ENCODE measurements around the gene C12orf50. TPM values are rescaled to one million over a fixed set of nuclear protein-coding genes. Genes with fewer than 3 reads are reported as not detected.
A peak's percentile ranks its signal among the peaks of the same experiment; 100 is the strongest.
"Not testable (repeated sequence)": the region's sequence is repeated elsewhere in the genome, so short reads cannot be mapped to it uniquely, and the experiment has no call there.

The C12orf50 gene
- total and polyA plus RNA-seq, 4 experiments from 2014 or later, result 0.09 TPM; not detected in 3

- H3K36me3 Mint-ChIP-seq; H3K4me1 Mint-ChIP-seq; H3K27me3 Mint-ChIP-seq; H3K27ac ChIP-seq (ENCODE audit: low read depth, low read length); H3K4me3 Mint-ChIP-seq; H3K27ac Mint-ChIP-seq; H3K36me3 ChIP-seq (ENCODE audit: insufficient read depth, low read length); H3K9me3 ChIP-seq (ENCODE audit: control insufficient read depth in 1 of 2, low read length in 2 of 2); CTCF ChIA-PET (ENCODE audit: partially characterized antibody); H3K27me3 ChIP-seq (ENCODE audit: insufficient read depth, low read length); H3K4me1 ChIP-seq (ENCODE audit: insufficient read depth, low read length); intact Hi-C loops (cut with micrococcal nuclease); POLR2A ChIA-PET (ENCODE audit: partially characterized antibody); DNase-seq; H3K4me3 ChIP-seq (ENCODE audit: low read length in 2 of 2); H3K9me3 Mint-ChIP-seq: not testable (repeated sequence)
Measured at GRCh38 chr12:87954028-87954427, 75.2 kb downstream of the C12orf50 start.

DNA sequence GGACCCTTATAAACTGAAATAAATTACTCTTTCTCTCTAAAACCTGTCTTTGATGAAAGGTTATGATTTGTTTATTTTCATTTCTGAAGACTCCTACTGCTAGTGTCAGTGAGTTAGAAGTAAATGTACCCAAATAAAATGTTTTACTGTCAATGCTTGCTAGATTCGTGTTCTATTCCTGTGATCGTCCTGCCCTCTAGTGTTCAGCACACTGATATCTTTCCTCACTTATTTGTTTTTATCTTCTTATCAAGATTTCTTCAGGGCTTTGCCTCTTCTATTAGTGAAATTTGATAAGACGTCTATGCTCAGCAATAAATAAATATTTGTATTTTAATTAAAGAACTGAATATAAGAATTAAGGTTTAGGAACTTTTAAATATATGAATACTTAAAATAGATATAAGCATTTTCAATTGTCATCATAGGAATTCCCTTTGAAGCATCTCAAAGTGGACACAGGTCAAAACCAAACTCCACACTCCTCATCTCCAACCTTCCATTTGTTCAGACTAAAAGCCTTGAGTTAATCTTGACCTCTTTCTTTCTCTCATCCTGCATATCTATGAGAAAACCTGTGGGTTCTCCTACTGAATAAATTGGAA is 75.8 kb downstream of the C12orf50 start:
- Mint-ChIP-seq H3K9me3 (peaks cover 0 to 4% (median 0%) of the 10 kb centered on the region in 8 donors), H3K4me1 (peaks cover 0 to 2% (median 0%) of the 10 kb centered on the region in 4 donors), H3K27ac (peak overlapping the region in 1 of 7 donors; percentile 16), H3K4me3 (no peak overlapping the region), H3K36me3 (no peaks in the 10 kb centered on the region), H3K27me3 (no peaks in the 10 kb centered on the region)
- DNase-seq, result no peak
- H3K9me3 ChIP-seq (ENCODE audit: control insufficient read depth in 1 of 2, low read length in 2 of 2), result no peaks in the 10 kb centered on the region
- H3K27ac ChIP-seq (ENCODE audit: low read depth, low read length), result no peak overlapping the region
- CTCF ChIA-PET (ENCODE audit: partially characterized antibody), result no interaction called here
- intact Hi-C loops (cut with micrococcal nuclease), result no loop called here
- H3K36me3 ChIP-seq (ENCODE audit: insufficient read depth, low read length), result no peaks in the 10 kb centered on the region
- H3K27me3 ChIP-seq (ENCODE audit: insufficient read depth, low read length), result no peaks in the 10 kb centered on the region
- H3K4me1 ChIP-seq (ENCODE audit: insufficient read depth, low read length), result no peaks in the 10 kb centered on the region
- H3K4me3 ChIP-seq (ENCODE audit: low read length in 2 of 2), result no peak overlapping the region
- POLR2A ChIA-PET (ENCODE audit: partially characterized antibody), result no interaction called here

GRCh38 chr12:87952850-87953249 is 76.4 kb downstream of the C12orf50 start:
- H3K36me3 Mint-ChIP-seq, result no peaks in the 10 kb centered on the region
- ChIA-PET POLR2A (ENCODE audit: partially characterized antibody) (no interaction called here), CTCF (ENCODE audit: partially characterized antibody) (no interaction called here)
- H3K27me3 ChIP-seq (ENCODE audit: insufficient read depth, low read length), result no peaks in the 10 kb centered on the region
- H3K27ac ChIP-seq (ENCODE audit: low read depth, low read length), result no peak overlapping the region
- peak overlapping the region in 1 of 7 donors; percentile 16 for H3K27ac Mint-ChIP-seq
- no peak overlapping the region for H3K4me3 Mint-ChIP-seq
- DNase-seq, result no peak
- H3K27me3 Mint-ChIP-seq, result no peaks in the 10 kb centered on the region
- no peaks in the 10 kb centered on the region for H3K9me3 ChIP-seq (ENCODE audit: control insufficient read depth in 1 of 2, low read length in 2 of 2)
- no peaks in the 10 kb centered on the region for H3K4me1 ChIP-seq (ENCODE audit: insufficient read depth, low read length)
- peaks cover 0 to 2% (median 0%) of the 10 kb centered on the region in 4 donors for H3K4me1 Mint-ChIP-seq
- intact Hi-C loops (cut with micrococcal nuclease), result no loop called here
- peaks cover 0 to 4% (median 0%) of the 10 kb centered on the region in 8 donors for H3K9me3 Mint-ChIP-seq
- H3K36me3 ChIP-seq (ENCODE audit: insufficient read depth, low read length), result no peaks in the 10 kb centered on the region
- H3K4me3 ChIP-seq (ENCODE audit: low read length in 2 of 2), result no peak overlapping the region

DNA sequence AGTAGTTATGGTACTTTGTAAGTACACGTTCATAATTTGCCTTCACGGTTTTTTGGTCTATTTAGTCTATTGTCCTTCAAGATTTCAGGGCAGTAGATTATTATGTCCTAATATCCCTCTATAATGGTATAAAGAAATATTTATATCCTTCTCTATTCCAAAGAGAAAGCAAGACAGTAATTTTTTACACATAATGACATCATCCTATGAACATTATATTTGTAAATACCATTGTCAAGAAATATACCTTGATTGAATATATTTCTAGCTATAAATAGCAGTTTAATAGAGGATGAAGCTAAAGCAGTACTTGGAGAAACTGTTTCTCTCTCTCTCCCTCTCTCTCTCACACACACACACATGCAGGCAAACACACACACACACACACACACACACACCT is 77.0 kb downstream of the C12orf50 start:
- H3K9me3 ChIP-seq (ENCODE audit: control insufficient read depth in 1 of 2, low read length in 2 of 2), result no peaks in the 10 kb centered on the region
- Mint-ChIP-seq H3K4me3 (no peak overlapping the region), H3K27ac (no peak overlapping the region), H3K4me1 (peaks cover 0 to 2% (median 0%) of the 10 kb centered on the region in 4 donors), H3K36me3 (no peaks in the 10 kb centered on the region), H3K9me3 (peaks cover 0 to 3% (median 0%) of the 10 kb centered on the region in 8 donors), H3K27me3 (no peaks in the 10 kb centered on the region)
- H3K36me3 ChIP-seq (ENCODE audit: insufficient read depth, low read length), result no peaks in the 10 kb centered on the region
- no peaks in the 10 kb centered on the region for H3K4me1 ChIP-seq (ENCODE audit: insufficient read depth, low read length)
- H3K27ac ChIP-seq (ENCODE audit: low read depth, low read length), result no peak overlapping the region
- no peaks in the 10 kb centered on the region for H3K27me3 ChIP-seq (ENCODE audit: insufficient read depth, low read length)
- DNase-seq, result no peak
- ChIA-PET POLR2A (ENCODE audit: partially characterized antibody) (no interaction called here), CTCF (ENCODE audit: partially characterized antibody) (no interaction called here)
- no peak overlapping the region for H3K4me3 ChIP-seq (ENCODE audit: low read length in 2 of 2)
- intact Hi-C loops (cut with micrococcal nuclease), result no loop called here

GRCh38 chr12:87943762-87944161 is 85.4 kb downstream of the C12orf50 start:
- Histone ChIP-seq H3K4me1 (ENCODE audit: insufficient read depth, low read length) (no peaks in the 10 kb centered on the region), H3K4me3 (ENCODE audit: low read length in 2 of 2) (no peak overlapping the region), H3K36me3 (ENCODE audit: insufficient read depth, low read length) (no peaks in the 10 kb centered on the region), H3K27ac (ENCODE audit: low read depth, low read length) (no peak overlapping the region), H3K27me3 (ENCODE audit: insufficient read depth, low read length) (no peaks in the 10 kb centered on the region), H3K9me3 (ENCODE audit: control insufficient read depth in 1 of 2, low read length in 2 of 2) (no peaks in the 10 kb centered on the region)
- H3K9me3 Mint-ChIP-seq, result peaks cover 0 to 3% (median 0%) of the 10 kb centered on the region in 8 donors
- no peak overlapping the region for H3K4me3 Mint-ChIP-seq
- H3K36me3 Mint-ChIP-seq, result no peaks in the 10 kb centered on the region
- H3K27ac Mint-ChIP-seq, result no peak overlapping the region
- no peak for DNase-seq
- intact Hi-C loops (cut with micrococcal nuclease), result no loop called here
- CTCF ChIA-PET (ENCODE audit: partially characterized antibody), result no interaction called here
- POLR2A ChIA-PET (ENCODE audit: partially characterized antibody), result no interaction called here
- H3K27me3 Mint-ChIP-seq, result peaks cover 0 to 2% of the 10 kb centered on the region in 2 donors
- H3K4me1 Mint-ChIP-seq, result no peaks in the 10 kb centered on the region

DNA sequence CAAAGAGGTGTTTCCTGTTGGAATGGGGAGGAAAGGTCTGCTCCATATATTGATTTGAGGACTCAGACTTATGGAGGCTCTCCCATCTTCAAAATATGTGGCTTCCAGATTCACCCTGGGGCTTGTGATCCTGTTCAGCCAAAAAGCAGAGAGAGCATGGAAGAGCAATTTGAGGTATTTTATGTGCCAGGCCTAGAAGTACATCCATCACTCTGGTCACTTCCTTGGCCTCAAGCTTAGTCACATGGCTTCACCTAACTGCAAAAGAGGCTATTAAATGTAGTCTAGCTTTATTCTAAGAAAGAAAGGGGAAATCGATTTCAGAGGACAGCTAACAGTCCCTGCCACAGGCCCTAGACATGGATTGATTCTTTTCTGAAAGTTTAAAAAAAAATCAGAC is 86.2 kb downstream of the C12orf50 start:
- no peak overlapping the region for H3K4me3 ChIP-seq (ENCODE audit: low read length in 2 of 2)
- DNase-seq, result no peak
- H3K36me3 ChIP-seq (ENCODE audit: insufficient read depth, low read length), result no peaks in the 10 kb centered on the region
- no peak overlapping the region for H3K27ac Mint-ChIP-seq
- peaks cover 0 to 3% (median 0%) of the 10 kb centered on the region in 8 donors for H3K9me3 Mint-ChIP-seq
- no peaks in the 10 kb centered on the region for H3K27me3 ChIP-seq (ENCODE audit: insufficient read depth, low read length)
- H3K27me3 Mint-ChIP-seq, result peaks cover 0 to 2% of the 10 kb centered on the region in 2 donors
- no peaks in the 10 kb centered on the region for H3K9me3 ChIP-seq (ENCODE audit: control insufficient read depth in 1 of 2, low read length in 2 of 2)
- POLR2A ChIA-PET (ENCODE audit: partially characterized antibody), result no interaction called here
- no peaks in the 10 kb centered on the region for H3K36me3 Mint-ChIP-seq
- no peaks in the 10 kb centered on the region for H3K4me1 Mint-ChIP-seq
- H3K27ac ChIP-seq (ENCODE audit: low read depth, low read length), result no peak overlapping the region
- no peak overlapping the region for H3K4me3 Mint-ChIP-seq
- CTCF ChIA-PET (ENCODE audit: partially characterized antibody), result no interaction called here
- intact Hi-C loops (cut with micrococcal nuclease), result no loop called here
- H3K4me1 ChIP-seq (ENCODE audit: insufficient read depth, low read length), result no peaks in the 10 kb centered on the region

- H3K4me1 Mint-ChIP-seq, result no peaks in the 10 kb centered on the region
- peaks cover 0 to 8% (median under 1%) of the 10 kb centered on the region in 8 donors for H3K9me3 Mint-ChIP-seq
- Histone ChIP-seq H3K36me3 (ENCODE audit: insufficient read depth, low read length) (no peaks in the 10 kb centered on the region), H3K27me3 (ENCODE audit: insufficient read depth, low read length) (no peaks in the 10 kb centered on the region), H3K27ac (ENCODE audit: low read depth, low read length) (no peak overlapping the region), H3K4me3 (ENCODE audit: low read length in 2 of 2) (no peak overlapping the region), H3K9me3 (ENCODE audit: control insufficient read depth in 1 of 2, low read length in 2 of 2) (no peaks in the 10 kb centered on the region), H3K4me1 (ENCODE audit: insufficient read depth, low read length) (no peaks in the 10 kb centered on the region)
- peaks cover 0 to 3% of the 10 kb centered on the region in 2 donors for H3K27me3 Mint-ChIP-seq
- ChIA-PET CTCF (ENCODE audit: partially characterized antibody) (no interaction called here), POLR2A (ENCODE audit: partially characterized antibody) (no interaction called here)
- no peak for DNase-seq
- intact Hi-C loops (cut with micrococcal nuclease), result no loop called here
- H3K4me3 Mint-ChIP-seq, result no peak overlapping the region
- H3K27ac Mint-ChIP-seq, result no peak overlapping the region
- H3K36me3 Mint-ChIP-seq, result no peaks in the 10 kb centered on the region
Measured at GRCh38 chr12:87939182-87939581, 90.0 kb downstream of the C12orf50 start.

- peaks cover 0 to 8% (median 0%) of the 10 kb centered on the region in 8 donors for H3K9me3 Mint-ChIP-seq
- Histone ChIP-seq H3K4me1 (ENCODE audit: insufficient read depth, low read length) (no peaks in the 10 kb centered on the region), H3K27me3 (ENCODE audit: insufficient read depth, low read length) (no peaks in the 10 kb centered on the region), H3K36me3 (ENCODE audit: insufficient read depth, low read length) (no peaks in the 10 kb centered on the region), H3K4me3 (ENCODE audit: low read length in 2 of 2) (no peak overlapping the region), H3K27ac (ENCODE audit: low read depth, low read length) (no peak overlapping the region), H3K9me3 (ENCODE audit: control insufficient read depth in 1 of 2, low read length in 2 of 2) (no peaks in the 10 kb centered on the region)
- no peak for DNase-seq
- no peak overlapping the region for H3K4me3 Mint-ChIP-seq
- no peaks in the 10 kb centered on the region for H3K4me1 Mint-ChIP-seq
- H3K27ac Mint-ChIP-seq, result no peak overlapping the region
- no peaks in the 10 kb centered on the region for H3K36me3 Mint-ChIP-seq
- ChIA-PET CTCF (ENCODE audit: partially characterized antibody) (no interaction called here), POLR2A (ENCODE audit: partially characterized antibody) (no interaction called here)
- H3K27me3 Mint-ChIP-seq, result peaks cover 0 to 3% of the 10 kb centered on the region in 2 donors
- intact Hi-C loops (cut with micrococcal nuclease), result no loop called here
Measured at GRCh38 chr12:87935216-87935615, 94.0 kb downstream of the C12orf50 start.

Measured in CD4-positive, alpha-beta memory T cell (primary cell).